K562 (cell line): ENCODE data around the gene ERN1. TPM values are rescaled to one million over a fixed set of nuclear protein-coding genes. Genes with fewer than 3 reads are reported as not detected.

Experiments used
- C11orf30 ChIP-seq: fragments of 450-650 bp; IDR thresholded peaks from 2 replicates; pipeline ENCODE4 v1.6.1; 2016; ENCODE audit warnings: low read depth, mild to moderate bottlenecking
- ELF1 ChIP-seq: fragments of 200-800 bp; sonication (Bioruptor generic); IDR thresholded peaks from 2 replicates; pipeline ENCODE4 v1.6.1; 2016; ENCODE audit warnings: missing genetic modification characterization, missing compliant biosample characterization
- FOXK1 ChIP-seq: sonication (generic); formaldehyde crosslinking; IDR thresholded peaks from 2 replicates; pipeline ENCODE4 v1.8.0; 2022; ENCODE audit warnings: missing genetic modification reagents, mild to moderate bottlenecking, borderline replicate concordance
- HNRNPK ChIP-seq: fragments of 200-400 bp; formaldehyde crosslinking; IDR thresholded peaks from one replicate; pipeline ENCODE4 v1.6.1; 2018; ENCODE audit warnings: mild to moderate bottlenecking, low read depth, low read length; ENCODE audit not compliant: poor library complexity, severe bottlenecking
- HOXB6 ChIP-seq: fragments of 250-450 bp; sonication (Bioruptor Pico); IDR thresholded peaks from 2 replicates; pipeline ENCODE4 v1.5.1; 2022; ENCODE audit warnings: mild to moderate bottlenecking, borderline replicate concordance
- MNT ChIP-seq, 2 experiments: fragments of 450-650 bp; conservative IDR thresholded peaks; 2 replicates each; pipeline ENCODE4 v1.6.1; 2017; ENCODE audit warnings: mild to moderate bottlenecking in 2 of 2, moderate library complexity in 2 of 2
- NFATC3 ChIP-seq: fragments of 450-650 bp; IDR thresholded peaks from 2 replicates; pipeline ENCODE4 v1.6.1; 2017; ENCODE audit warnings: mild to moderate bottlenecking
- PTTG1 ChIP-seq: fragments of 450-650 bp; IDR thresholded peaks from 2 replicates; pipeline ENCODE4 v1.6.1; 2016; ENCODE audit warnings: low read depth, mild to moderate bottlenecking, missing genetic modification characterization, missing compliant biosample characterization
- RB1 ChIP-seq: fragments of 450-650 bp; IDR thresholded peaks from 2 replicates; pipeline ENCODE4 v1.6.1; 2017; ENCODE audit warnings: low read depth, mild to moderate bottlenecking
- SFPQ ChIP-seq: fragments of 200-400 bp; formaldehyde crosslinking; IDR thresholded peaks from 2 replicates; pipeline ENCODE4 v1.6.1; 2017; ENCODE audit warnings: mild to moderate bottlenecking, low read depth, low read length, moderate library complexity
- TCF3 ChIP-seq: sonication (generic); formaldehyde crosslinking; IDR thresholded peaks from 2 replicates; pipeline ENCODE4 v1.4.0; 2020; ENCODE audit warnings: mild to moderate bottlenecking, missing genetic modification reagents
- TFAP4 ChIP-seq: sonication (generic); formaldehyde crosslinking; IDR thresholded peaks from 2 replicates; pipeline ENCODE4 v1.8.0; 2022; ENCODE audit warnings: missing genetic modification reagents, mild to moderate bottlenecking, moderate library complexity, borderline replicate concordance
- TSC22D4 ChIP-seq: fragments of 450-650 bp; IDR thresholded peaks from 2 replicates; pipeline ENCODE4 v1.6.1; 2016; ENCODE audit warnings: missing genetic modification characterization, missing biosample characterization, control low read depth
- TSHZ1 ChIP-seq: fragments of 250-450 bp; sonication (Bioruptor Pico); IDR thresholded peaks from 2 replicates; pipeline ENCODE4 v1.4.0; 2020; ENCODE audit warnings: mild to moderate bottlenecking, moderate library complexity
- YY1 ChIP-seq, 3 experiments: IDR thresholded peaks; 2 replicates each; pipeline ENCODE4 v1.6.1; 2011; ENCODE audit warnings: low read length in 2 of 3, mild to moderate bottlenecking in 2 of 3, moderate library complexity in 2 of 3, borderline replicate concordance in 1 of 3, control low read depth in 1 of 3, low read depth in 1 of 3; ENCODE audit not compliant: insufficient read depth in 3 of 3, insufficient replicate concordance in 2 of 3, control insufficient read depth in 1 of 3, insufficient read length in 1 of 3; ENCODE audit errors: extremely low read depth in 1 of 3
- ZKSCAN1 ChIP-seq: fragments of 150-350 bp; IDR thresholded peaks from 2 replicates; pipeline ENCODE4 v1.6.1; 2016; ENCODE audit warnings: low read depth, low read length
- ZNF277 ChIP-seq: fragments of 250-450 bp; sonication (Bioruptor Pico); IDR thresholded peaks from 2 replicates; pipeline ENCODE4 v1.8.0; 2022; ENCODE audit warnings: inconsistent platforms, mild to moderate bottlenecking, moderate library complexity, borderline replicate concordance
- polyA plus RNA-seq, 8 experiments: library from polyadenylated mRNA; depleted of rRNA in 4 of 8; stranded (reverse) in 5 of 8; unstranded in 3 of 8; fragments of >200 nt; fragmentation: Nextera tagmentation in 2 of 8; fragmentation: Illumina TruSeq in 1 of 8; extraction: Ambion mirVana in 2 of 8; extraction: Trizol in 1 of 8; gene quantifications; 2 replicates each; pipeline versions ENCODE4 v1.2.1 to v1.2.3, GENCODE V29; 2011 to 2014; ENCODE audit warnings: inconsistent platforms in 1 of 8, missing spikeins in 1 of 8
- total RNA-seq, 7 experiments: library from RNA; depleted of rRNA in 6 of 7; stranded (reverse); fragments of >200 nt in 6 of 7; fragmentation: Illumina TruSeq in 2 of 7; extraction: Trizol in 2 of 7; gene quantifications; 2 replicates each; pipeline versions ENCODE4 v1.2.1 to v1.2.3, GENCODE V29; 2011 to 2021; ENCODE audit warnings: low replicate concordance in 1 of 7

ERN1 gene
- total and polyA plus RNA-seq, 9 of the 15 experiments (the other 6 are each of a cell fraction or from before 2014, with no cell fraction given) = 2.1 to 22.5 (median 7.3) TPM

GRCh38 chr17:63998050-63998720 is 131.8 kb downstream of the ERN1 start, which contains the start of gene PRR29 (continued):
- TF ChIP-seq MNT (conservative IDR thresholded peaks at IDR 0.05) (peak; percentile 70 to 79), TFAP4 (CRISPR knock-in tag) (peak; percentile 67; the same call in 1 of the 2 replicates), TSC22D4 (tag) (no peak), ZNF277 (CRISPR knock-in tag) (no peak), ZKSCAN1 (no peak), NFATC3 (no peak), TCF3 (CRISPR knock-in tag) (no peak), HNRNPK (no peak), PTTG1 (tag) (no peak), C11orf30 (no peak), ELF1 (tag) (no peak), YY1 (IDR thresholded peaks at IDR 0.05; ENCODE audit: borderline replicate concordance in 1 of 3, control insufficient read depth in 1 of 3, extremely low read depth in 1 of 3, insufficient read depth in 3 of 3, insufficient read length in 1 of 3, insufficient replicate concordance in 2 of 3, low read depth in 1 of 3, low read length in 2 of 3) (peak in 2 of 3 experiments; percentile 67 to 77), SFPQ (no peak), TSHZ1 (CRISPR knock-in tag) (no peak), FOXK1 (CRISPR knock-in tag) (no peak), RB1 (0 out of 2 replicates have a peak, but pooled peaks have one; percentile 21), HOXB6 (CRISPR knock-in tag) (no peak)
